Measurements from ENCODE around the gene DNAH10. TPM values are rescaled to one million over a fixed set of nuclear protein-coding genes. Genes with fewer than 3 reads are reported as not detected.

DNAH10 gene
- total RNA-seq, 1 experiment from 2014 or later: 0.09 TPM

GRCh38 chr12:123905319-123905925 is 143.3 kb downstream of the DNAH10 start:
- CTCF ChIA-PET: interaction anchor here (0.5 to 1.5 kb wide), 36 partner anchors 9 to 1777 kb away, joined by 3 to 12 read pairs (median 4); partner anchors contain the start of genes ATP6V0A2 and DNAH10
- H3K4me3 Mint-ChIP-seq: no peak overlapping the region
- TF ChIP-seq, protein P1, sequence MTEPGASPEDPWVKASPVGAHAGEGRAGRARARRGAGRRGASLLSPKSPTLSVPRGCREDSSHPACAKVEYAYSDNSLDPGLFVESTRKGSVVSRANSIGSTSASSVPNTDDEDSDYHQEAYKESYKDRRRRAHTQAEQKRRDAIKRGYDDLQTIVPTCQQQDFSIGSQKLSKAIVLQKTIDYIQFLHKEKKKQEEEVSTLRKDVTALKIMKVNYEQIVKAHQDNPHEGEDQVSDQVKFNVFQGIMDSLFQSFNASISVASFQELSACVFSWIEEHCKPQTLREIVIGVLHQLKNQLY (CRISPR knock-in tag; IDR thresholded peaks at IDR 0.05): no peak
- TF ChIP-seq, protein P2, sequence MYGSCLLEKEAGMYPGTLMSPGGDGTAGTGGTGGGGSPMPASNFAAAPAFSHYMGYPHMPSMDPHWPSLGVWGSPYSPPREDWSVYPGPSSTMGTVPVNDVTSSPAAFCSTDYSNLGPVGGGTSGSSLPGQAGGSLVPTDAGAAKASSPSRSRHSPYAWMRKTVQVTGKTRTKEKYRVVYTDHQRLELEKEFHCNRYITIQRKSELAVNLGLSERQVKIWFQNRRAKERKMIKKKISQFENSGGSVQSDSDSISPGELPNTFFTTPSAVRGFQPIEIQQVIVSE (CRISPR knock-in tag; IDR thresholded peaks at IDR 0.05; ENCODE audit: borderline replicate concordance): no peak
- TF ChIP-seq ZNF138 (CRISPR knock-in tag; conservative IDR thresholded peaks at IDR 0.05): no peak
- TF ChIP-seq GABPB1 (CRISPR knock-in tag; IDR thresholded peaks at IDR 0.05): no peak
- TF ChIP-seq, protein P3, sequence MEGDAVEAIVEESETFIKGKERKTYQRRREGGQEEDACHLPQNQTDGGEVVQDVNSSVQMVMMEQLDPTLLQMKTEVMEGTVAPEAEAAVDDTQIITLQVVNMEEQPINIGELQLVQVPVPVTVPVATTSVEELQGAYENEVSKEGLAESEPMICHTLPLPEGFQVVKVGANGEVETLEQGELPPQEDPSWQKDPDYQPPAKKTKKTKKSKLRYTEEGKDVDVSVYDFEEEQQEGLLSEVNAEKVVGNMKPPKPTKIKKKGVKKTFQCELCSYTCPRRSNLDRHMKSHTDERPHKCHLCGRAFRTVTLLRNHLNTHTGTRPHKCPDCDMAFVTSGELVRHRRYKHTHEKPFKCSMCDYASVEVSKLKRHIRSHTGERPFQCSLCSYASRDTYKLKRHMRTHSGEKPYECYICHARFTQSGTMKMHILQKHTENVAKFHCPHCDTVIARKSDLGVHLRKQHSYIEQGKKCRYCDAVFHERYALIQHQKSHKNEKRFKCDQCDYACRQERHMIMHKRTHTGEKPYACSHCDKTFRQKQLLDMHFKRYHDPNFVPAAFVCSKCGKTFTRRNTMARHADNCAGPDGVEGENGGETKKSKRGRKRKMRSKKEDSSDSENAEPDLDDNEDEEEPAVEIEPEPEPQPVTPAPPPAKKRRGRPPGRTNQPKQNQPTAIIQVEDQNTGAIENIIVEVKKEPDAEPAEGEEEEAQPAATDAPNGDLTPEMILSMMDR (IDR thresholded peaks at IDR 0.05): peak; percentile 81
- peak; percentile 21; the same call in 1 of the 2 replicates for ATAC-seq
- peaks cover 6% of the 10 kb centered on the region for H3K9me3 Mint-ChIP-seq
- POLR2A ChIA-PET: interaction anchor here (0.7 to 1.2 kb wide), 3 partner anchors 27 to 1659 kb away, joined by 3 to 4 read pairs (median 3); partner anchors contain the start of genes CCDC92 and ZNF664
- DNase-seq (ENCODE audit: low spot score): peak; percentile 62
- no peak overlapping the region for H3K27ac Mint-ChIP-seq
- no peaks in the 10 kb centered on the region; the same call in 1 of the 2 replicates for H3K36me3 Mint-ChIP-seq
- peaks cover 8% of the 10 kb centered on the region for H3K4me1 Mint-ChIP-seq
- peaks cover 8% of the 10 kb centered on the region for H3K27me3 Mint-ChIP-seq (ENCODE audit: low read depth)

DNA sequence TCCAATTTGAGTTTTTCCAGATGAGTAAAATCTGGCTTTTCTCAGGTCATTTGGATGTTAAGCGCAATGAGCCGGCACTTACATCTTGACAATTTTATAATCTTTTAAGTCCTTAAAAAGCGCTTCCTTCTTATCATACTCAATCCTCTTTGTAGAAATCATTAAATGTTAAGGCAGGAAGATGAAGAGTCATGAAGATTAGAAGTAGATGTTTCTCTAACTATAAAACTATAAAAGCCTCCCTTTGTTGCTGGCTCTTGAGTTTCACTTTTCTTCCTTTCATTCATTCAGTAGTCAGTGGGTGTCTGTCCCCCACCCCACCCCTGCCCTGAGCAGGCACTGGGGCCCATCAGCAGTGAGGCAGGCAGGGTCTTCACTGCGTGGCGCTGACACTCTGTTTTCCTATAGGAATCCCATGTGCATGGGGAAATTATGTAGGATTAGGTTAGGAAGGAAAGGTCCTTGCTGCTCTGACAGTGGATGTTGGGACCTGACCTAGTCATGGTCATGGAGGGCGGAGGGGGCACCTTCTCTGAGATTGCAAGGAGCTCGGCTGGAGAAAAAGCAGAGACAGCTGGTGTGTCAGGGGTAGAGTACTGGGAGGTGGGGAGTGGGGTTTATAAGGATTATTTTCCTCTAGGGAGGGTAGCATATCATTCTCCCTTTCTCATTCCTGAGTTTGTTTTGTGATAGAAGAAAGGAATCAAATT is 144.8 kb downstream of the DNAH10 start:
- H3K36me3 Mint-ChIP-seq: peaks cover 6% of the 10 kb centered on the region
- CTCF ChIA-PET: no interaction called here

More for the DNA sequence above, 144.8 kb downstream of the DNAH10 start:
- peaks cover 5% of the 10 kb centered on the region for H3K9me3 Mint-ChIP-seq
- POLR2A ChIA-PET: no interaction called here
- no peaks in the 10 kb centered on the region for H3K4me1 Mint-ChIP-seq
- no peak overlapping the region for H3K27ac Mint-ChIP-seq
- DNase-seq (ENCODE audit: low spot score) (no peak), ATAC-seq (no peak)
- peaks cover 9% of the 10 kb centered on the region for H3K27me3 Mint-ChIP-seq (ENCODE audit: low read depth)
- H3K4me3 Mint-ChIP-seq: no peak overlapping the region
- TF ChIP-seq ZBTB21 (CRISPR knock-in tag; IDR thresholded peaks at IDR 0.05; ENCODE audit: borderline replicate concordance) (no peak), MXD4 (CRISPR knock-in tag; IDR thresholded peaks at IDR 0.05; ENCODE audit: borderline replicate concordance) (no peak), CBFB (CRISPR knock-in tag; IDR thresholded peaks at IDR 0.05; ENCODE audit: low read depth) (no peak), ATF2 (CRISPR knock-in tag; IDR thresholded peaks at IDR 0.05; ENCODE audit: borderline replicate concordance, low read depth) (no peak), TEAD1 (CRISPR knock-in tag; IDR thresholded peaks at IDR 0.05) (no peak), RELA (CRISPR knock-in tag; IDR thresholded peaks at IDR 0.05; ENCODE audit: borderline replicate concordance) (no peak), NFE2L1 (CRISPR knock-in tag; IDR thresholded peaks at IDR 0.05) (no peak), MYBL2 (CRISPR knock-in tag; IDR thresholded peaks at IDR 0.05) (no peak), USF1 (CRISPR knock-in tag; IDR thresholded peaks at IDR 0.05) (no peak)
- TF ChIP-seq, protein P4, sequence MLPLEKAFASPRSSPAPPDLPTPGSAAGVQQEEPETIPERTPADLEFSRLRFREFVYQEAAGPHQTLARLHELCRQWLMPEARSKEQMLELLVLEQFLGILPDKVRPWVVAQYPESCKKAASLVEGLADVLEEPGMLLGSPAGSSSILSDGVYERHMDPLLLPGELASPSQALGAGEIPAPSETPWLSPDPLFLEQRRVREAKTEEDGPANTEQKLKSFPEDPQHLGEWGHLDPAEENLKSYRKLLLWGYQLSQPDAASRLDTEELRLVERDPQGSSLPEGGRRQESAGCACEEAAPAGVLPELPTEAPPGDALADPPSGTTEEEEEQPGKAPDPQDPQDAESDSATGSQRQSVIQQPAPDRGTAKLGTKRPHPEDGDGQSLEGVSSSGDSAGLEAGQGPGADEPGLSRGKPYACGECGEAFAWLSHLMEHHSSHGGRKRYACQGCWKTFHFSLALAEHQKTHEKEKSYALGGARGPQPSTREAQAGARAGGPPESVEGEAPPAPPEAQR (CRISPR knock-in tag; IDR thresholded peaks at IDR 0.05): no peak
- TF ChIP-seq, protein P5, sequence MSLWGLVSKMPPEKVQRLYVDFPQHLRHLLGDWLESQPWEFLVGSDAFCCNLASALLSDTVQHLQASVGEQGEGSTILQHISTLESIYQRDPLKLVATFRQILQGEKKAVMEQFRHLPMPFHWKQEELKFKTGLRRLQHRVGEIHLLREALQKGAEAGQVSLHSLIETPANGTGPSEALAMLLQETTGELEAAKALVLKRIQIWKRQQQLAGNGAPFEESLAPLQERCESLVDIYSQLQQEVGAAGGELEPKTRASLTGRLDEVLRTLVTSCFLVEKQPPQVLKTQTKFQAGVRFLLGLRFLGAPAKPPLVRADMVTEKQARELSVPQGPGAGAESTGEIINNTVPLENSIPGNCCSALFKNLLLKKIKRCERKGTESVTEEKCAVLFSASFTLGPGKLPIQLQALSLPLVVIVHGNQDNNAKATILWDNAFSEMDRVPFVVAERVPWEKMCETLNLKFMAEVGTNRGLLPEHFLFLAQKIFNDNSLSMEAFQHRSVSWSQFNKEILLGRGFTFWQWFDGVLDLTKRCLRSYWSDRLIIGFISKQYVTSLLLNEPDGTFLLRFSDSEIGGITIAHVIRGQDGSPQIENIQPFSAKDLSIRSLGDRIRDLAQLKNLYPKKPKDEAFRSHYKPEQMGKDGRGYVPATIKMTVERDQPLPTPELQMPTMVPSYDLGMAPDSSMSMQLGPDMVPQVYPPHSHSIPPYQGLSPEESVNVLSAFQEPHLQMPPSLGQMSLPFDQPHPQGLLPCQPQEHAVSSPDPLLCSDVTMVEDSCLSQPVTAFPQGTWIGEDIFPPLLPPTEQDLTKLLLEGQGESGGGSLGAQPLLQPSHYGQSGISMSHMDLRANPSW (CRISPR knock-in tag; conservative IDR thresholded peaks at IDR 0.05; ENCODE audit: low read depth): no peak
- TF ChIP-seq, protein P6, sequence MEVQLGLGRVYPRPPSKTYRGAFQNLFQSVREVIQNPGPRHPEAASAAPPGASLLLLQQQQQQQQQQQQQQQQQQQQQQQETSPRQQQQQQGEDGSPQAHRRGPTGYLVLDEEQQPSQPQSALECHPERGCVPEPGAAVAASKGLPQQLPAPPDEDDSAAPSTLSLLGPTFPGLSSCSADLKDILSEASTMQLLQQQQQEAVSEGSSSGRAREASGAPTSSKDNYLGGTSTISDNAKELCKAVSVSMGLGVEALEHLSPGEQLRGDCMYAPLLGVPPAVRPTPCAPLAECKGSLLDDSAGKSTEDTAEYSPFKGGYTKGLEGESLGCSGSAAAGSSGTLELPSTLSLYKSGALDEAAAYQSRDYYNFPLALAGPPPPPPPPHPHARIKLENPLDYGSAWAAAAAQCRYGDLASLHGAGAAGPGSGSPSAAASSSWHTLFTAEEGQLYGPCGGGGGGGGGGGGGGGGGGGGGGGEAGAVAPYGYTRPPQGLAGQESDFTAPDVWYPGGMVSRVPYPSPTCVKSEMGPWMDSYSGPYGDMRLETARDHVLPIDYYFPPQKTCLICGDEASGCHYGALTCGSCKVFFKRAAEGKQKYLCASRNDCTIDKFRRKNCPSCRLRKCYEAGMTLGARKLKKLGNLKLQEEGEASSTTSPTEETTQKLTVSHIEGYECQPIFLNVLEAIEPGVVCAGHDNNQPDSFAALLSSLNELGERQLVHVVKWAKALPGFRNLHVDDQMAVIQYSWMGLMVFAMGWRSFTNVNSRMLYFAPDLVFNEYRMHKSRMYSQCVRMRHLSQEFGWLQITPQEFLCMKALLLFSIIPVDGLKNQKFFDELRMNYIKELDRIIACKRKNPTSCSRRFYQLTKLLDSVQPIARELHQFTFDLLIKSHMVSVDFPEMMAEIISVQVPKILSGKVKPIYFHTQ (CRISPR knock-in tag; IDR thresholded peaks at IDR 0.05): no peak
